ENCODE data around the gene SERPINA5.
A peak's percentile ranks its signal among the peaks of the same experiment; 100 is the strongest.

The SERPINA5 gene

GRCh38 chr14:94581127-94581999 lies at the start of gene SERPINA5:
TSS of gene SERPINA5 (plus strand) at chr14:94581426. CDS start at chr14:94587363, 5,937 bp downstream.
- DNase-seq (ENCODE audit: low read depth): no peak

GRCh38 chr14:94532447-94532846 lies 48.8 kb upstream of the SERPINA5 start:
- no peak for DNase-seq (ENCODE audit: low read depth)

- DNase-seq (ENCODE audit: low read depth): no peak
These were observed 45.7 kb upstream of the SERPINA5 start for GRCh38 chr14:94535506-94535905.

- DNase-seq (ENCODE audit: low read depth): no peak
These were observed 44.4 kb upstream of the SERPINA5 start for GRCh38 chr14:94536836-94537235.

GRCh38 chr14:94538070-94538740 lies 43.0 kb upstream of the SERPINA5 start:
- no peak for DNase-seq (ENCODE audit: low read depth)

GRCh38 chr14:94539181-94539580 lies 42.0 kb upstream of the SERPINA5 start:
- DNase-seq (ENCODE audit: low read depth): no peak

- DNase-seq (ENCODE audit: low read depth): no peak
These were observed 41.0 kb upstream of the SERPINA5 start for GRCh38 chr14:94540031-94540794.

GRCh38 chr14:94541234-94541975 lies 39.8 kb upstream of the SERPINA5 start:
- no peak for DNase-seq (ENCODE audit: low read depth)

- DNase-seq (ENCODE audit: low read depth): no peak
These were observed 39.0 kb upstream of the SERPINA5 start for GRCh38 chr14:94542111-94542810.

- no peak for DNase-seq (ENCODE audit: low read depth)
These were observed 38.3 kb upstream of the SERPINA5 start for GRCh38 chr14:94542811-94543440.

- no peak for DNase-seq (ENCODE audit: low read depth)
These were observed 37.6 kb upstream of the SERPINA5 start for GRCh38 chr14:94543449-94544124.

- no peak for DNase-seq (ENCODE audit: low read depth)
These were observed 36.5 kb upstream of the SERPINA5 start for GRCh38 chr14:94544726-94545125.

- DNase-seq (ENCODE audit: low read depth): no peak
These were observed 35.9 kb upstream of the SERPINA5 start for GRCh38 chr14:94545131-94545841.

GRCh38 chr14:94547151-94547680 lies 34.0 kb upstream of the SERPINA5 start:
- DNase-seq (ENCODE audit: low read depth): no peak

- no peak for DNase-seq (ENCODE audit: low read depth)
These were observed 33.5 kb upstream of the SERPINA5 start for GRCh38 chr14:94547726-94548125.

- DNase-seq (ENCODE audit: low read depth): no peak
These were observed 32.9 kb upstream of the SERPINA5 start for GRCh38 chr14:94548131-94548998.

GRCh38 chr14:94548999-94549985 lies 31.9 kb upstream of the SERPINA5 start:
- peak; percentile 35 for DNase-seq (ENCODE audit: low read depth)

Measured in activated T-cell treated with anti-CD3 and anti-CD28 coated beads for 24 hours (primary cell).